HEK293 (cell line): ENCODE results near the gene NDUFS7.

Experiments used
- FEZF1 ChIP-seq: fragments of 450-650 bp; formaldehyde crosslinking; IDR thresholded peaks from 2 replicates; pipeline ENCODE4 v1.5.1; 2016; ENCODE audit warnings: missing biosample characterization, missing genetic modification characterization
- GLIS1 ChIP-seq: fragments of 450-650 bp; formaldehyde crosslinking; IDR thresholded peaks from 2 replicates; pipeline ENCODE4 v1.5.1; 2016; ENCODE audit warnings: missing biosample characterization, missing genetic modification characterization
- GLIS2 ChIP-seq: fragments of 450-650 bp; formaldehyde crosslinking; IDR thresholded peaks from 2 replicates; pipeline ENCODE4 v1.5.1; 2016; ENCODE audit warnings: missing biosample characterization, missing genetic modification characterization
- HOXD13 ChIP-seq: sonication (generic); formaldehyde crosslinking; IDR thresholded peaks from 2 replicates; pipeline ENCODE4 v1.8.0; 2022; ENCODE audit warnings: missing genetic modification reagents, borderline replicate concordance
- PRDM1 ChIP-seq: fragments of 450-650 bp; formaldehyde crosslinking; IDR thresholded peaks from 2 replicates; pipeline ENCODE4; 2016; ENCODE audit warnings: missing biosample characterization, missing genetic modification characterization
- YY2 ChIP-seq: fragments of 450-650 bp; formaldehyde crosslinking; IDR thresholded peaks from 2 replicates; pipeline ENCODE4 v1.5.1; 2016; ENCODE audit warnings: missing biosample characterization, missing genetic modification characterization
- ZBTB1 ChIP-seq: fragments of 450-650 bp; formaldehyde crosslinking; IDR thresholded peaks from 2 replicates; pipeline ENCODE4 v1.5.1; 2016; ENCODE audit warnings: missing biosample characterization, missing genetic modification characterization
- ZBTB20 ChIP-seq: fragments of 450-650 bp; formaldehyde crosslinking; IDR thresholded peaks from 2 replicates; pipeline ENCODE4 v1.5.1; 2016; ENCODE audit warnings: missing biosample characterization, missing genetic modification characterization
- ZBTB48 ChIP-seq: fragments of 450-650 bp; formaldehyde crosslinking; IDR thresholded peaks from 2 replicates; pipeline ENCODE4 v1.5.1; 2016; ENCODE audit warnings: missing biosample characterization, missing genetic modification characterization
- ZEB2 ChIP-seq: fragments of 450-650 bp; formaldehyde crosslinking; IDR thresholded peaks from 2 replicates; pipeline ENCODE4 v1.5.1; 2016; ENCODE audit warnings: missing biosample characterization, missing genetic modification characterization
- ZFP41 ChIP-seq: fragments of 450-650 bp; formaldehyde crosslinking; IDR thresholded peaks from 2 replicates; pipeline ENCODE4 v1.5.1; 2016; ENCODE audit warnings: missing biosample characterization, missing genetic modification characterization, borderline replicate concordance
- ZIC2 ChIP-seq: fragments of 450-650 bp; formaldehyde crosslinking; IDR thresholded peaks from 2 replicates; pipeline ENCODE4 v1.5.1; 2016; ENCODE audit warnings: missing biosample characterization, missing genetic modification characterization
- ZNF112 ChIP-seq: fragments of 450-650 bp; formaldehyde crosslinking; IDR thresholded peaks from 2 replicates; pipeline ENCODE4 v1.5.0; 2017; ENCODE audit warnings: missing biosample characterization, missing genetic modification characterization
- ZNF174 ChIP-seq: fragments of 450-650 bp; formaldehyde crosslinking; IDR thresholded peaks from 2 replicates; pipeline ENCODE4 v1.5.0; 2017; ENCODE audit warnings: missing biosample characterization, mild to moderate bottlenecking, missing genetic modification characterization
- ZNF366 ChIP-seq: fragments of 450-650 bp; formaldehyde crosslinking; conservative IDR thresholded peaks from 2 replicates; pipeline ENCODE4 v1.5.1; 2016; ENCODE audit warnings: missing biosample characterization, missing genetic modification characterization
- ZNF510 ChIP-seq: fragments of 450-650 bp; formaldehyde crosslinking; IDR thresholded peaks from 2 replicates; pipeline ENCODE4 v1.5.1; 2018; ENCODE audit warnings: mild to moderate bottlenecking, missing genetic modification characterization, missing biosample characterization; ENCODE audit not compliant: insufficient replicate concordance
- ZNF585B ChIP-seq: fragments of 450-650 bp; formaldehyde crosslinking; IDR thresholded peaks from 2 replicates; pipeline ENCODE4 v1.5.1; 2016; ENCODE audit warnings: missing biosample characterization, missing genetic modification characterization
- ZNF670 ChIP-seq: fragments of 450-650 bp; formaldehyde crosslinking; IDR thresholded peaks from 2 replicates; pipeline ENCODE4 v1.5.1; 2016; ENCODE audit warnings: missing biosample characterization, missing genetic modification characterization, low read depth
- ZSCAN23 ChIP-seq: fragments of 450-650 bp; formaldehyde crosslinking; IDR thresholded peaks from 2 replicates; pipeline ENCODE4 v1.5.1; 2016; ENCODE audit warnings: missing biosample characterization, missing genetic modification characterization
- TF ChIP-seq, protein P1 (sequence below): fragments of 450-650 bp; formaldehyde crosslinking; IDR thresholded peaks from 2 replicates; pipeline ENCODE4 v1.5.1; 2016; ENCODE audit warnings: missing biosample characterization, missing genetic modification characterization, low read depth
- TF ChIP-seq, protein P2 (sequence below): fragments of 450-650 bp; formaldehyde crosslinking; optimal IDR thresholded peaks from 2 replicates; pipeline ENCODE3; 2016; ENCODE audit warnings: missing biosample characterization, mild to moderate bottlenecking, missing genetic modification characterization
- TF ChIP-seq, protein P3 (sequence below): fragments of 450-650 bp; formaldehyde crosslinking; IDR thresholded peaks from 2 replicates; pipeline ENCODE4 v1.5.1; 2017; ENCODE audit warnings: missing biosample characterization, missing genetic modification characterization
- TF ChIP-seq, protein P4 (sequence below): fragments of 450-650 bp; formaldehyde crosslinking; IDR thresholded peaks from 2 replicates; pipeline ENCODE4 v1.5.1; 2016; ENCODE audit warnings: missing biosample characterization, missing genetic modification characterization
- TF ChIP-seq, protein P5 (sequence below): fragments of 450-650 bp; formaldehyde crosslinking; IDR thresholded peaks from 2 replicates; pipeline ENCODE4 v1.5.1; 2016; ENCODE audit warnings: missing biosample characterization, missing genetic modification characterization, borderline replicate concordance
- TF ChIP-seq, protein P6 (sequence below): fragments of 450-650 bp; formaldehyde crosslinking; IDR thresholded peaks from 2 replicates; pipeline ENCODE4 v1.5.1; 2017; ENCODE audit warnings: missing biosample characterization, missing genetic modification characterization
- TF ChIP-seq, protein P7 (sequence below): fragments of 450-650 bp; formaldehyde crosslinking; IDR thresholded peaks from 2 replicates; pipeline ENCODE4 v1.5.1; 2016; ENCODE audit warnings: missing biosample characterization, missing genetic modification characterization
- TF ChIP-seq, protein P8 (sequence below): fragments of 450-650 bp; formaldehyde crosslinking; IDR thresholded peaks from 2 replicates; pipeline ENCODE4 v1.5.1; 2016; ENCODE audit warnings: missing biosample characterization, missing genetic modification characterization

Gene NDUFS7

DNA sequence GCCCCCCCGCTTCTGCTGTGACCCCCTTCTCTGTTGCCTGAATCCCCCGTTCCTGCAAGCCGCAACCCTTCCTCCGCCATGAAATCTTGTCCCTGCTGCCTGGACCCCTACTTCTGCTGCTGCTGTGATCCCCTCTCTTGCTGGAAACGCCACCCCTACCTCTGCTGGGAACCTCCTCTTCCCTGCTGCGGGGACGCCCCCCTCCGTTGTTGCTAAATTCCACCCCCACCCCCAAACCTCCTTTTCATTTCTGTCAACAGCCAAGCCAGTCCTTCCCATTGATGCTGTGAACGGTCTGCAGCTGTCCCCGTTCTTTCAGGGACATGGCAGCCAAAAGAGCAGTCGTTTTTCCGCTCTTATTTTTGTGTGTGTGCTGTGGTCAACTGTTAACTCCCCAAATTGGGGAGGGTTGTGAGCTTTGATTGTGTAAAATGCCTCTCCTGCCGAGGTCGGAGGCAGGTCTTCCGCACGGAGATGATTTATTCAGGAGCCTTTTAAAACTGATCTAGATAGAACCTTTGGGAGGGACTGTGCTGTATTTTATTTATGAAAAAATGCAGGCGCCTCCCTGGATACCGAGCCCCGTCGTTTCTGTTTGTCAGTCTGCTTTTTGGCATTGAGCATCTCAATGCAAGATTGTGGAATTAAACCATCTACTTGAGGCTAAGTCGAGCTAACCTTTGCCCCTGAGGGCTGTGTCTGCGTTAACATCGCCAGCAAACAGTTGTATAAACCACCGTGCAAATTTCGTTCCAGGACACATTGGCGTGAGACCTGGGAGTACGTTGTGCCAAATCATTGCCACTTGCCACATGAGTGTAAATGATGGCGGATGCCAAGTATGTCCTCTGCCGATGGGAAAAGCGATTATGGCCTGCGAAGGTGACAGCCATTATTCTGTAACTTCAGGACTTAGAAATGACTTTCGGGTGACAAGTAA is 27.9 kb upstream of the NDUFS7 start (continued):
- TF ChIP-seq, protein P1, sequence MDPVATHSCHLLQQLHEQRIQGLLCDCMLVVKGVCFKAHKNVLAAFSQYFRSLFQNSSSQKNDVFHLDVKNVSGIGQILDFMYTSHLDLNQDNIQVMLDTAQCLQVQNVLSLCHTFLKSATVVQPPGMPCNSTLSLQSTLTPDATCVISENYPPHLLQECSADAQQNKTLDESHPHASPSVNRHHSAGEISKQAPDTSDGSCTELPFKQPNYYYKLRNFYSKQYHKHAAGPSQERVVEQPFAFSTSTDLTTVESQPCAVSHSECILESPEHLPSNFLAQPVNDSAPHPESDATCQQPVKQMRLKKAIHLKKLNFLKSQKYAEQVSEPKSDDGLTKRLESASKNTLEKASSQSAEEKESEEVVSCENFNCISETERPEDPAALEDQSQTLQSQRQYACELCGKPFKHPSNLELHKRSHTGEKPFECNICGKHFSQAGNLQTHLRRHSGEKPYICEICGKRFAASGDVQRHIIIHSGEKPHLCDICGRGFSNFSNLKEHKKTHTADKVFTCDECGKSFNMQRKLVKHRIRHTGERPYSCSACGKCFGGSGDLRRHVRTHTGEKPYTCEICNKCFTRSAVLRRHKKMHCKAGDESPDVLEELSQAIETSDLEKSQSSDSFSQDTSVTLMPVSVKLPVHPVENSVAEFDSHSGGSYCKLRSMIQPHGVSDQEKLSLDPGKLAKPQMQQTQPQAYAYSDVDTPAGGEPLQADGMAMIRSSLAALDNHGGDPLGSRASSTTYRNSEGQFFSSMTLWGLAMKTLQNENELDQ (tag by site-specific recombination), result no peak
- TF ChIP-seq ZFP41 (tag by site-specific recombination), result no peak
- peak; percentile 97 for TF ChIP-seq FEZF1 (tag by site-specific recombination)
- TF ChIP-seq ZNF112 (tag by site-specific recombination), result no peak
- no peak for TF ChIP-seq ZSCAN23
- TF ChIP-seq ZNF366 (tag by site-specific recombination), result no peak
- TF ChIP-seq HOXD13 (CRISPR knock-in tag), result no peak
- no peak for TF ChIP-seq ZNF510 (tag by site-specific recombination)
- TF ChIP-seq, protein P2, sequence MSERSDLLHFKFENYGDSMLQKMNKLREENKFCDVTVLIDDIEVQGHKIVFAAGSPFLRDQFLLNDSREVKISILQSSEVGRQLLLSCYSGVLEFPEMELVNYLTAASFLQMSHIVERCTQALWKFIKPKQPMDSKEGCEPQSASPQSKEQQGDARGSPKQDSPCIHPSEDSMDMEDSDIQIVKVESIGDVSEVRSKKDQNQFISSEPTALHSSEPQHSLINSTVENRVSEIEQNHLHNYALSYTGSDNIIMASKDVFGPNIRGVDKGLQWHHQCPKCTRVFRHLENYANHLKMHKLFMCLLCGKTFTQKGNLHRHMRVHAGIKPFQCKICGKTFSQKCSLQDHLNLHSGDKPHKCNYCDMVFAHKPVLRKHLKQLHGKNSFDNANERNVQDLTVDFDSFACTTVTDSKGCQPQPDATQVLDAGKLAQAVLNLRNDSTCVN (tag by site-specific recombination), result no peak
- TF ChIP-seq ZNF174 (tag by site-specific recombination), result no peak
- TF ChIP-seq ZIC2 (tag by site-specific recombination), result peak; percentile 81
- TF ChIP-seq, protein P3, sequence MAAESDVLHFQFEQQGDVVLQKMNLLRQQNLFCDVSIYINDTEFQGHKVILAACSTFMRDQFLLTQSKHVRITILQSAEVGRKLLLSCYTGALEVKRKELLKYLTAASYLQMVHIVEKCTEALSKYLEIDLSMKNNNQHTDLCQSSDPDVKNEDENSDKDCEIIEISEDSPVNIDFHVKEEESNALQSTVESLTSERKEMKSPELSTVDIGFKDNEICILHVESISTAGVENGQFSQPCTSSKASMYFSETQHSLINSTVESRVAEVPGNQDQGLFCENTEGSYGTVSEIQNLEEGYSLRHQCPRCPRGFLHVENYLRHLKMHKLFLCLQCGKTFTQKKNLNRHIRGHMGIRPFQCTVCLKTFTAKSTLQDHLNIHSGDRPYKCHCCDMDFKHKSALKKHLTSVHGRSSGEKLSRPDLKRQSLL (tag by site-specific recombination), result no peak
- TF ChIP-seq, protein P4, sequence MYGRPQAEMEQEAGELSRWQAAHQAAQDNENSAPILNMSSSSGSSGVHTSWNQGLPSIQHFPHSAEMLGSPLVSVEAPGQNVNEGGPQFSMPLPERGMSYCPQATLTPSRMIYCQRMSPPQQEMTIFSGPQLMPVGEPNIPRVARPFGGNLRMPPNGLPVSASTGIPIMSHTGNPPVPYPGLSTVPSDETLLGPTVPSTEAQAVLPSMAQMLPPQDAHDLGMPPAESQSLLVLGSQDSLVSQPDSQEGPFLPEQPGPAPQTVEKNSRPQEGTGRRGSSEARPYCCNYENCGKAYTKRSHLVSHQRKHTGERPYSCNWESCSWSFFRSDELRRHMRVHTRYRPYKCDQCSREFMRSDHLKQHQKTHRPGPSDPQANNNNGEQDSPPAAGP, result no peak; the same call in 1 of the 2 replicates
- peak; percentile 78; the same call in 1 of the 2 replicates for TF ChIP-seq YY2
- TF ChIP-seq ZNF670 (tag by site-specific recombination), result no peak
- no peak for TF ChIP-seq ZEB2 (tag by site-specific recombination)
- TF ChIP-seq, protein P5, sequence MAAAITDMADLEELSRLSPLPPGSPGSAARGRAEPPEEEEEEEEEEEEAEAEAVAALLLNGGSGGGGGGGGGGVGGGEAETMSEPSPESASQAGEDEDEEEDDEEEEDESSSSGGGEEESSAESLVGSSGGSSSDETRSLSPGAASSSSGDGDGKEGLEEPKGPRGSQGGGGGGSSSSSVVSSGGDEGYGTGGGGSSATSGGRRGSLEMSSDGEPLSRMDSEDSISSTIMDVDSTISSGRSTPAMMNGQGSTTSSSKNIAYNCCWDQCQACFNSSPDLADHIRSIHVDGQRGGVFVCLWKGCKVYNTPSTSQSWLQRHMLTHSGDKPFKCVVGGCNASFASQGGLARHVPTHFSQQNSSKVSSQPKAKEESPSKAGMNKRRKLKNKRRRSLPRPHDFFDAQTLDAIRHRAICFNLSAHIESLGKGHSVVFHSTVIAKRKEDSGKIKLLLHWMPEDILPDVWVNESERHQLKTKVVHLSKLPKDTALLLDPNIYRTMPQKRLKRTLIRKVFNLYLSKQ (tag by site-specific recombination), result no peak
- TF ChIP-seq ZBTB20 (tag by site-specific recombination), result peak; percentile 32; the same call in 1 of the 2 replicates
- TF ChIP-seq, protein P6, sequence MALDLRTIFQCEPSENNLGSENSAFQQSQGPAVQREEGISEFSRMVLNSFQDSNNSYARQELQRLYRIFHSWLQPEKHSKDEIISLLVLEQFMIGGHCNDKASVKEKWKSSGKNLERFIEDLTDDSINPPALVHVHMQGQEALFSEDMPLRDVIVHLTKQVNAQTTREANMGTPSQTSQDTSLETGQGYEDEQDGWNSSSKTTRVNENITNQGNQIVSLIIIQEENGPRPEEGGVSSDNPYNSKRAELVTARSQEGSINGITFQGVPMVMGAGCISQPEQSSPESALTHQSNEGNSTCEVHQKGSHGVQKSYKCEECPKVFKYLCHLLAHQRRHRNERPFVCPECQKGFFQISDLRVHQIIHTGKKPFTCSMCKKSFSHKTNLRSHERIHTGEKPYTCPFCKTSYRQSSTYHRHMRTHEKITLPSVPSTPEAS (tag by site-specific recombination), result peak; percentile 86
- TF ChIP-seq, protein P7, sequence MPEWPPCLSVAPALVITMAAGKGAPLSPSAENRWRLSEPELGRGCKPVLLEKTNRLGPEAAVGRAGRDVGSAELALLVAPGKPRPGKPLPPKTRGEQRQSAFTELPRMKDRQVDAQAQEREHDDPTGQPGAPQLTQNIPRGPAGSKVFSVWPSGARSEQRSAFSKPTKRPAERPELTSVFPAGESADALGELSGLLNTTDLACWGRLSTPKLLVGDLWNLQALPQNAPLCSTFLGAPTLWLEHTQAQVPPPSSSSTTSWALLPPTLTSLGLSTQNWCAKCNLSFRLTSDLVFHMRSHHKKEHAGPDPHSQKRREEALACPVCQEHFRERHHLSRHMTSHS (tag by site-specific recombination), result no peak
- peak; percentile 53; the same call in 1 of the 2 replicates for TF ChIP-seq ZBTB48 (tag by site-specific recombination)
- peak; percentile 78 for TF ChIP-seq GLIS2 (tag by site-specific recombination)
- peak; percentile 36; the same call in 1 of the 2 replicates for TF ChIP-seq GLIS1 (tag by site-specific recombination)
- TF ChIP-seq ZBTB1 (tag by site-specific recombination), result no peak
- TF ChIP-seq ZNF585B (tag by site-specific recombination), result no peak
- no peak for TF ChIP-seq PRDM1
- TF ChIP-seq, protein P8, sequence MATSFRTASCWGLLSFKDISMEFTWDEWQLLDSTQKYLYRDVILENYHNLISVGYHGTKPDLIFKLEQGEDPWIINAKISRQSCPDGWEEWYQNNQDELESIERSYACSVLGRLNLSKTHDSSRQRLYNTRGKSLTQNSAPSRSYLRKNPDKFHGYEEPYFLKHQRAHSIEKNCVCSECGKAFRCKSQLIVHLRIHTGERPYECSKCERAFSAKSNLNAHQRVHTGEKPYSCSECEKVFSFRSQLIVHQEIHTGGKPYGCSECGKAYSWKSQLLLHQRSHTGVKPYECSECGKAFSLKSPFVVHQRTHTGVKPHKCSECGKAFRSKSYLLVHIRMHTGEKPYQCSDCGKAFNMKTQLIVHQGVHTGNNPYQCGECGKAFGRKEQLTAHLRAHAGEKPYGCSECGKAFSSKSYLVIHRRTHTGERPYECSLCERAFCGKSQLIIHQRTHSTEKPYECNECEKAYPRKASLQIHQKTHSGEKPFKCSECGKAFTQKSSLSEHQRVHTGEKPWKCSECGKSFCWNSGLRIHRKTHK, result no peak
